Erythroblast (primary cell): ENCODE results near the gene DDIT3.

Experiments used
- GATA1 ChIP-seq: IDR thresholded peaks from 2 replicates; pipeline ENCODE4 v1.6.1; 2011; ENCODE audit warnings: low read depth, mild to moderate bottlenecking, control low read depth, low read length, moderate library complexity
- POLR2A ChIP-seq: IDR thresholded peaks from 2 replicates; pipeline ENCODE4 v1.6.1; 2011; ENCODE audit warnings: mild to moderate bottlenecking, low read length

- no peak for TF ChIP-seq POLR2A
- no peak for TF ChIP-seq GATA1
Observed at GRCh38 chr12:57467915-57468314, 52.4 kb downstream of the DDIT3 start.
